Neural cell (in vitro differentiated cells): Measurements from ENCODE around the gene AGPAT2. TPM values are rescaled to one million over a fixed set of nuclear protein-coding genes. Genes with fewer than 3 reads are reported as not detected.

ENCODE experiments used
- H2AFZ ChIP-seq: fragments of 200-600, 300-800 bp; sonication (generic), shearing (Covaris generic); 2 replicates; pipeline ENCODE4 v1.6.0; 2014; ENCODE audit warnings: low read depth, mild to moderate bottlenecking, antibody characterized with exemption, low read length, moderate library complexity
- H3F3A ChIP-seq: fragments of 200-600 bp; shearing (Covaris generic); 2 replicates; pipeline ENCODE4 v1.6.1; 2016; ENCODE audit warnings: mild to moderate bottlenecking, moderate library complexity, mixed read lengths, antibody characterized with exemption, low read length; ENCODE audit not compliant: insufficient read depth, poor library complexity, severe bottlenecking
- H3K27ac ChIP-seq: fragments of 200-600, 300-800 bp; sonication (generic), shearing (Covaris generic); 2 replicates; pipeline ENCODE4 v1.5.1; 2014; ENCODE audit warnings: mild to moderate bottlenecking, low read length, moderate library complexity
- H3K27me3 ChIP-seq: fragments of 300-800, 200-600 bp; sonication (generic), shearing (Covaris generic); 2 replicates; pipeline ENCODE4 v1.6.0; 2014; ENCODE audit warnings: mild to moderate bottlenecking, low read depth, low read length, moderate library complexity; ENCODE audit not compliant: insufficient read depth
- H3K36me3 ChIP-seq: fragments of 300-800, 200-600 bp; sonication (generic), shearing (Covaris generic); 2 replicates; pipeline ENCODE4 v1.5.1; 2014; ENCODE audit warnings: mild to moderate bottlenecking, antibody characterized with exemption, low read length, moderate library complexity; ENCODE audit not compliant: insufficient read depth
- H3K4me2 ChIP-seq: fragments of 300-800, 200-600 bp; sonication (generic), shearing (Covaris generic); 2 replicates; pipeline ENCODE4 v1.6.0; 2014; ENCODE audit warnings: mild to moderate bottlenecking, low read length
- H3K4me3 ChIP-seq: fragments of 300-800, 200-600 bp; sonication (generic), shearing (Covaris generic); 2 replicates; pipeline ENCODE4 v1.5.1; 2014; ENCODE audit warnings: mild to moderate bottlenecking, low read length, moderate library complexity
- H3K79me2 ChIP-seq: fragments of 200-600 bp; shearing (Covaris generic); replicated peaks from 2 replicates; pipeline ENCODE4 v1.6.0; 2014; ENCODE audit warnings: mild to moderate bottlenecking, low read length, moderate library complexity; ENCODE audit not compliant: insufficient read depth
- H3K9ac ChIP-seq: fragments of 300-800, 200-600 bp; sonication (generic), shearing (Covaris generic); 2 replicates; pipeline ENCODE4 v1.6.1; 2016; ENCODE audit warnings: mild to moderate bottlenecking, low read length, mixed read lengths
- H3K9me2 ChIP-seq: fragments of 200-600 bp; shearing (Covaris generic); 2 replicates; pipeline ENCODE4 v1.6.1; 2016; ENCODE audit warnings: mild to moderate bottlenecking, low read length, mixed read lengths; ENCODE audit not compliant: insufficient read depth
- H3K9me3 ChIP-seq: fragments of 200-600, 300-800 bp; sonication (generic), shearing (Covaris generic); 2 replicates; pipeline ENCODE4 v1.6.1; 2016; ENCODE audit warnings: mild to moderate bottlenecking, mixed run types, low read length, moderate library complexity, mixed read lengths
- H4K20me1 ChIP-seq: fragments of 200-600 bp; shearing (Covaris generic); 2 replicates; pipeline ENCODE4 v1.6.1; 2016; ENCODE audit warnings: mild to moderate bottlenecking, mixed run types; ENCODE audit not compliant: insufficient read depth
- CTCF ChIP-seq: fragments of 450-650 bp; IDR thresholded peaks from 2 replicates; pipeline ENCODE4 v1.5.1; 2014; ENCODE audit warnings: antibody characterized with exemption, mild to moderate bottlenecking, moderate library complexity; ENCODE audit not compliant: poor library complexity, severe bottlenecking
- EP300 ChIP-seq: fragments of 450-650 bp; conservative IDR thresholded peaks from 2 replicates; pipeline ENCODE4 v1.6.1; 2014; ENCODE audit warnings: antibody characterized with exemption, mild to moderate bottlenecking, moderate library complexity; ENCODE audit not compliant: poor library complexity, severe bottlenecking
- EZH2 ChIP-seq: fragments of 200-600, 300-800 bp; shearing (Covaris generic), sonication (generic); IDR thresholded peaks from 2 replicates; pipeline ENCODE4 v1.6.1; 2014; ENCODE audit warnings: antibody characterized with exemption, low read length, borderline replicate concordance, mild to moderate bottlenecking; ENCODE audit not compliant: insufficient read depth, poor library complexity, severe bottlenecking
- MXI1 ChIP-seq: fragments of 450-650 bp; conservative IDR thresholded peaks from 2 replicates; pipeline ENCODE4 v1.6.1; 2014; ENCODE audit warnings: antibody characterized with exemption, mild to moderate bottlenecking; ENCODE audit not compliant: poor library complexity, severe bottlenecking
- POLR2AphosphoS5 ChIP-seq: IDR thresholded peaks from 2 replicates; pipeline ENCODE4 v1.6.1; 2012
- RAD21 ChIP-seq: fragments of 450-650 bp; conservative IDR thresholded peaks from 2 replicates; pipeline ENCODE4 v1.6.1; 2014; ENCODE audit warnings: antibody characterized with exemption, mild to moderate bottlenecking, moderate library complexity
- REST ChIP-seq: IDR thresholded peaks from 2 replicates; pipeline ENCODE4 v1.6.1; 2012; ENCODE audit warnings: borderline replicate concordance
- SMC3 ChIP-seq: fragments of 450-650 bp; conservative IDR thresholded peaks from 2 replicates; pipeline ENCODE4 v1.6.1; 2014; ENCODE audit warnings: antibody characterized with exemption, mild to moderate bottlenecking, moderate library complexity; ENCODE audit not compliant: poor library complexity
- TAF1 ChIP-seq: IDR thresholded peaks from 2 replicates; pipeline ENCODE4 v1.6.1; 2012; ENCODE audit warnings: low read depth
- polyA plus RNA-seq: library from polyadenylated mRNA; depleted of rRNA; stranded (reverse); fragments of >200 nt; gene quantifications from 2 replicates; pipeline ENCODE4 v1.2.3, GENCODE V29; 2014

The AGPAT2 gene
- polyA plus RNA-seq, 1 donor from 2014 or later: 1.3 TPM

- no peak for TF ChIP-seq RAD21
- no peak for TF ChIP-seq REST
- no peak for TF ChIP-seq SMC3
- no peak for TF ChIP-seq CTCF
- no peak for TF ChIP-seq TAF1
- no peak for TF ChIP-seq POLR2AphosphoS5
- TF ChIP-seq MXI1: no peak
- no peak for TF ChIP-seq EP300
- H3K4me3 ChIP-seq: no peak overlapping the region
- H3K36me3 ChIP-seq: no peaks in the 10 kb centered on the region
- H3K9me3 ChIP-seq: no peaks in the 10 kb centered on the region
- no peak overlapping the region for H3K4me2 ChIP-seq
- H4K20me1 ChIP-seq: no peaks in the 10 kb centered on the region
- H2AFZ ChIP-seq: no peak overlapping the region
- no peak overlapping the region for H3K9ac ChIP-seq
- H3K9me2 ChIP-seq: no peaks in the 10 kb centered on the region
- H3K79me2 ChIP-seq: no peaks in the 10 kb centered on the region
- no peaks in the 10 kb centered on the region for H3K27me3 ChIP-seq
- no peaks in the 10 kb centered on the region for H3F3A ChIP-seq
- H3K27ac ChIP-seq: no peak overlapping the region
These were observed 10.9 kb downstream of the AGPAT2 start for GRCh38 chr9:136676297-136676794.

GRCh38 chr9:136675477-136676296, 11.6 kb downstream of the AGPAT2 start:
- no peaks in the 10 kb centered on the region for H3K9me3 ChIP-seq
- H4K20me1 ChIP-seq: no peaks in the 10 kb centered on the region
- H3K9ac ChIP-seq: no peak overlapping the region
- H2AFZ ChIP-seq: no peak overlapping the region
- H3K36me3 ChIP-seq: no peaks in the 10 kb centered on the region
- no peaks in the 10 kb centered on the region for H3F3A ChIP-seq
- H3K4me3 ChIP-seq: no peak overlapping the region
- H3K27me3 ChIP-seq: no peaks in the 10 kb centered on the region
- H3K4me2 ChIP-seq: no peak overlapping the region
- TF ChIP-seq POLR2AphosphoS5 (no peak), EP300 (no peak), REST (no peak), RAD21 (no peak), TAF1 (no peak), MXI1 (no peak), EZH2 (no peak)
- H3K9me2 ChIP-seq: no peaks in the 10 kb centered on the region
- no peak overlapping the region for H3K27ac ChIP-seq
- no peaks in the 10 kb centered on the region for H3K79me2 ChIP-seq
